ENCODE results near the gene PKNOX1. TPM values are rescaled to one million over a fixed set of nuclear protein-coding genes. Genes with fewer than 3 reads are reported as not detected.
"Not testable (repeated sequence)": the region's sequence is repeated elsewhere in the genome, so short reads cannot be mapped to it uniquely, and the experiment has no call there.

Gene PKNOX1
- total and polyA plus RNA-seq, 7 donors = 3.6 to 19.4 (median 9.6) TPM

- TF ChIP-seq EP300 (IDR thresholded peaks at IDR 0.05) (no peak), CTCF (IDR thresholded peaks at IDR 0.05) (no peak), POLR2AphosphoS5 (IDR thresholded peaks at IDR 0.05) (no peak), POLR2A (IDR thresholded peaks at IDR 0.05) (no peak)
- no peaks in the 10 kb centered on the region for H3K9me3 ChIP-seq
- H3K27me3 ChIP-seq = no peaks in the 10 kb centered on the region
- no peak overlapping the region for H3K4me3 ChIP-seq
- H3K27ac ChIP-seq = no peak overlapping the region
- DNase-seq = peak; percentile 10
- H3K36me3 ChIP-seq = no peaks in the 10 kb centered on the region
- no peaks in the 10 kb centered on the region for H3K4me1 ChIP-seq
- intact Hi-C loops (cut with DNase I) = no loop called here
- WGBS, 2 donors = 86 to 89% methylated on average over 13 of the region's 13 CpGs
Measured at GRCh38 chr21:42956824-42957630, 17.3 kb upstream of the PKNOX1 start.

- H3K27me3 ChIP-seq; DNase-seq; H3K4me1 ChIP-seq; H3K36me3 ChIP-seq; H3K27ac ChIP-seq; intact Hi-C loops (cut with DNase I); H3K9me3 ChIP-seq; H3K4me3 ChIP-seq: not testable (repeated sequence)
- 76 to 87% methylated on average over 6 of the region's 6 CpGs for WGBS, 2 donors
Measured at GRCh38 chr21:42958122-42958521, 16.2 kb upstream of the PKNOX1 start.

- H3K36me3 ChIP-seq = no peaks in the 10 kb centered on the region
- WGBS, 2 donors = 88 to 92% methylated on average over 3 of the region's 3 CpGs
- H3K4me3 ChIP-seq = no peak overlapping the region
- no peaks in the 10 kb centered on the region for H3K27me3 ChIP-seq
- no peaks in the 10 kb centered on the region for H3K9me3 ChIP-seq
- TF ChIP-seq POLR2AphosphoS5 (IDR thresholded peaks at IDR 0.05) = no peak
- TF ChIP-seq POLR2A (IDR thresholded peaks at IDR 0.05) = no peak
- TF ChIP-seq EP300 (IDR thresholded peaks at IDR 0.05) = no peak
- no peak for TF ChIP-seq CTCF (IDR thresholded peaks at IDR 0.05)
- no peaks in the 10 kb centered on the region for H3K4me1 ChIP-seq
- intact Hi-C loops (cut with DNase I) = loop anchor here (10.0 kb wide), 1 partner anchor 45 kb away; no protein-coding TSS in a partner anchor
- no peak overlapping the region for H3K27ac ChIP-seq
- DNase-seq = no peak
Measured at GRCh38 chr21:42959728-42960127, 14.6 kb upstream of the PKNOX1 start.

- TF ChIP-seq POLR2AphosphoS5 (IDR thresholded peaks at IDR 0.05) = no peak
- TF ChIP-seq CTCF (IDR thresholded peaks at IDR 0.05) = no peak
- TF ChIP-seq POLR2A (IDR thresholded peaks at IDR 0.05) = no peak
- no peak for TF ChIP-seq EP300 (IDR thresholded peaks at IDR 0.05)
- peak; percentile 5 for DNase-seq
- Histone ChIP-seq H3K4me3 (no peak overlapping the region), H3K27me3 (no peaks in the 10 kb centered on the region), H3K4me1 (no peaks in the 10 kb centered on the region), H3K36me3 (no peaks in the 10 kb centered on the region), H3K9me3 (no peaks in the 10 kb centered on the region), H3K27ac (no peak overlapping the region)
- WGBS, 2 donors = 78 to 79% methylated on average over 4 to 6 of the region's 6 CpGs
- intact Hi-C loops (cut with DNase I) = loop anchor here (10.0 kb wide), 1 partner anchor 48 kb away; no protein-coding TSS in a partner anchor
Measured at GRCh38 chr21:42962380-42963007, 11.9 kb upstream of the PKNOX1 start.

- Histone ChIP-seq H3K9me3 (no peaks in the 10 kb centered on the region), H3K4me3 (no peak overlapping the region), H3K4me1 (no peaks in the 10 kb centered on the region), H3K27me3 (no peaks in the 10 kb centered on the region), H3K27ac (no peak overlapping the region), H3K36me3 (no peaks in the 10 kb centered on the region)
- 94 to 95% methylated on average over 9 of the region's 9 CpGs for WGBS, 2 donors
- no peak for DNase-seq
- TF ChIP-seq POLR2A (IDR thresholded peaks at IDR 0.05) (no peak), POLR2AphosphoS5 (IDR thresholded peaks at IDR 0.05) (no peak), EP300 (IDR thresholded peaks at IDR 0.05) (no peak), CTCF (IDR thresholded peaks at IDR 0.05) (no peak)
- intact Hi-C loops (cut with DNase I) = loop anchor here (10.0 kb wide), 1 partner anchor 49 kb away; no protein-coding TSS in a partner anchor
Measured at GRCh38 chr21:42964086-42964485, 10.3 kb upstream of the PKNOX1 start.
